Measurements from ENCODE around the gene CD70.
"Not testable (repeated sequence)": the region's sequence is repeated elsewhere in the genome, so short reads cannot be mapped to it uniquely, and the experiment has no call there.

CD70 gene

DNA sequence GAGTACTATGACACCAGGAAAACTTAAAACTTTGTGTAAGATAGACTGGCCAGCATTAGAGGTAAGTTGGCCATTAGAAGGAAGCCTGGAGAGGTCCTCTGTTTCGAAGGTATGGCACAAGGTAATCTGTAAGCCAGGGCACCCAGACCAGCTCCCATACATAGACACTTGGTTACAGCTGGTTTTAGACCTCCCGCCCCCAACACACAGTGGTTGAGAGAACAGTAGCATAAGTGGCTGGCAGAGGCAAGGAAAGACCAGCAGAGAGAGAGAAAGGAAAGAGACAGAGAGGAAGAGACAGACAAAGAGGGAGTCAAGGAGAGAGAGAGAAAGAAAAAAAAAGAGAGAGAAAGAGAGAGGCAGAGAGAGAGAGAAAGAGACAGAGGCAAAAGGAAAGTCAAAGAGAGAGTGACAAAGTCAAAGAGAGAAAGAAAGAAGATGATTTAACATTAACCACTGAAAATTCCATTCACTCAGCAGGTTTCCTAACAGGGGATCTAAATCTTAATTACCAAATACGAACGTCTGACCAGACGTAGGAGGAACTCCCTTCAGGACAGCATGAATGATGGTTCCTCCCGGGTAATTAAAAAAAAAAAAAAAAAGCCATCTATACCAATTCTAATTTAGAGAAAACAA is 7.4 kb upstream of the CD70 start:
- H3K4me1 ChIP-seq (ENCODE audit: control insufficient read depth in 2 of 2, insufficient read depth in 2 of 2, low read length in 2 of 2); H3K9ac ChIP-seq (ENCODE audit: low read depth in 1 of 2, low read length in 2 of 2); H3K27ac ChIP-seq (ENCODE audit: low read depth in 2 of 2, low read length in 2 of 2); H3K27me3 ChIP-seq (ENCODE audit: control insufficient read depth in 2 of 2, insufficient read depth in 2 of 2, low read length in 2 of 2); H3K4me3 ChIP-seq (ENCODE audit: low read length in 2 of 2); H3K36me3 ChIP-seq (ENCODE audit: control insufficient read depth in 2 of 2, insufficient read depth in 2 of 2, low read length in 2 of 2); H3K9me3 ChIP-seq (ENCODE audit: control insufficient read depth in 2 of 2, low read length in 2 of 2): not testable (repeated sequence)

DNA sequence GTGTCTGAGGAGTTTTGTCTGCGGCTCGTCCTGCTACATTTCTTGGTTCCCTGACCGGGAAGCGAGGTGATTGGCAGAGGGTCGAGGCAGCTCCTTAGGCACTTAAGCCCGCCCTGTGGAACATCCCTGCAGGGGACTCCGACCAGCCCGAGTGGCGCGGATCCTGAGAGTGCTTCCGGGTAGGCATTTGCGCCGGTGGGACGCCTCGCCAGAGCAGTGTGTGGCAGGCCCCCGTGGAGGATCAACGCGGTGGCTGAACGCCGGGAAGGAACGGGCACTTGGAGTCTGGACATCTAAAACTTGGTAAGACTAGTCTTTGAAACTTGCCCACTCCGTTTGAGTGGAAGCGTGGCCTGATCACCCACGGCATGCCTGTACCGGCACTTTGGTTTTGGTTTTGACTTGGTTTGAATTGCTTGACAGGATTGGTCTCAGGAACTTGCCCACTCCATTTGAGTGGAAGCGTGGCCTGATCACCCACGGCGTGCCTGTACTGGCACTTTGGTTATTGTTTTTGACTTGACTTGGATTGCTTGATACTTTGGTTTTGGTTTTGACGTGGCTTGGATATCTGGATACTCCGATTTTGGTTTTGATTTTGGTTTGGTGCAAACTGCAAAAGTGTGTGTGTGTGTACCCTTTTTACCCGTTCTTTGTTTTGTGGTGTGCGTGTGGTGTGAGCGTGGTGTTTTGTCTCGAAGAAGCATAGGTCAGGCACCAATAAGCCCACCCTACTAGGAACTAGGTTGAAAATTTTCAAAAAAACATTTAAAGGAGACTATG is 6.7 kb upstream of the CD70 start:
- not testable (repeated sequence) for H3K4me1 ChIP-seq (ENCODE audit: control insufficient read depth in 2 of 2, insufficient read depth in 2 of 2, low read length in 2 of 2); H3K4me3 ChIP-seq (ENCODE audit: low read length in 2 of 2); H3K27me3 ChIP-seq (ENCODE audit: control insufficient read depth in 2 of 2, insufficient read depth in 2 of 2, low read length in 2 of 2); H3K9ac ChIP-seq (ENCODE audit: low read depth in 1 of 2, low read length in 2 of 2); H3K36me3 ChIP-seq (ENCODE audit: control insufficient read depth in 2 of 2, insufficient read depth in 2 of 2, low read length in 2 of 2); H3K27ac ChIP-seq (ENCODE audit: low read depth in 2 of 2, low read length in 2 of 2); H3K9me3 ChIP-seq (ENCODE audit: control insufficient read depth in 2 of 2, low read length in 2 of 2)

DNA sequence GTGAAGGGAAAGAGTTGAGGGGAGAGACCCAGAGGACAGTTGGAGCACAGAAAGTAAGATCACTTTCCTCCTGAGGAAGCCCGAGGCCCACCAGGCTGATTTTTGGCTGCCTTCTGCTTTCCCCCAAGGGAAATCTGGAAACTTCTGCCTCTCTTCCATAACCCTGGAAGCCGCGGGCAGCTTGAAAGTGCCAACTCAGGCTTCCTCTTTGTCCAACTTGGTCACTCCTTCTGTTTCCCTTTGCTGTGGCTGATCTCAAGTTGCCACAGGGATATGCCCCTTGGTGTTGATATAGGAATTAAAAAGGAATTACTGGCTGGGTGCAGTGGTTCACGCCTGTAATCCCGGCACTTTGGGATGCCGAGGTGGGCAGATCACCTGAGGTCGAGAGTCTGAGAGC is 5.7 kb upstream of the CD70 start:
- Histone ChIP-seq H3K36me3 (ENCODE audit: control insufficient read depth in 2 of 2, insufficient read depth in 2 of 2, low read length in 2 of 2) (no peaks in the 10 kb centered on the region), H3K27me3 (ENCODE audit: control insufficient read depth in 2 of 2, insufficient read depth in 2 of 2, low read length in 2 of 2) (peaks cover 4 to 8% of the 10 kb centered on the region in 2 donors)

DNA sequence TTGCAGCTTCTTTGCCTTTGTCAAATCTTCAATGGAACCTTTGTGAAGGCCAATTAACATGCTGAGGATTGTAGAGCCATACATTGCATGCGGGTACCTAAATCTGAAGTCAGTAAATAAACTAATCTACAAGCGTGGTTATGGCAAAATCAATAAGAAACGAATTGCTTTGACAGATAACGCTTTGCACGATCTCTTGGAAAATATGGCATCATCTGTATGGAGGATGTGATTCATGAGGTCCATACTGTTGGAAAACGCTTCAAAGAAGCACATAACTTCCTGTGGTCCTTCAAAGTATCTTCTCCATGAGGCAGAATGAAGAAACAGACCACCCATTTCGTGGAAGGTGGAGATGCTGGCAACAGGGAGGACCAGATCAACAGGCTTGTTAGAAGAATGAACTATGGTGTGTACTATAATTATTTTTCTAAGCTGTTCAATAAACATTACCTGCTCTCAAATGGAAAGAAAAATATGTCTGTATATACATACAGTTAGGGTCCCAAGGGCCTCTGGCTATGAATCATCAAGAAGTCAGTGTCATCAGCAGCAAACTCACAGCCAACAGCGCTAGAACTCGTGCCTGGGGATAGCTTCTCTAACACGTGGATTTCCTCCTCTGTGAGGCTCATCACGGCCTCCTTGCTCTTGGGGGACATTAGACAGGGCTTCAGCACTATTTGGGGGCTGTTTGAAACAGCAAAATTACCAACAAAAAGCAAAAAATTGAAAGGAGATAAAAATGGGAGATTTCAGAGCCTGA is 2.9 kb upstream of the CD70 start:
- H3K27me3 ChIP-seq (ENCODE audit: control insufficient read depth in 2 of 2, insufficient read depth in 2 of 2, low read length in 2 of 2) = peaks cover 21 to 26% of the 10 kb centered on the region in 2 donors
- peaks cover 0 to 8% of the 10 kb centered on the region in 2 donors for H3K4me1 ChIP-seq (ENCODE audit: control insufficient read depth in 2 of 2, insufficient read depth in 2 of 2, low read length in 2 of 2)
- H3K9ac ChIP-seq (ENCODE audit: low read depth in 1 of 2, low read length in 2 of 2) = no peak overlapping the region
- H3K36me3 ChIP-seq (ENCODE audit: control insufficient read depth in 2 of 2, insufficient read depth in 2 of 2, low read length in 2 of 2) = no peaks in the 10 kb centered on the region
- H3K27ac ChIP-seq (ENCODE audit: low read depth in 2 of 2, low read length in 2 of 2) = no peak overlapping the region
- no peaks in the 10 kb centered on the region for H3K9me3 ChIP-seq (ENCODE audit: control insufficient read depth in 2 of 2, low read length in 2 of 2)
- no peak overlapping the region for H3K4me3 ChIP-seq (ENCODE audit: low read length in 2 of 2)

More for the DNA sequence above, 5.7 kb upstream of the CD70 start:
- Histone ChIP-seq H3K4me1 (ENCODE audit: control insufficient read depth in 2 of 2, insufficient read depth in 2 of 2, low read length in 2 of 2) (no peaks in the 10 kb centered on the region), H3K9ac (ENCODE audit: low read depth in 1 of 2, low read length in 2 of 2) (no peak overlapping the region), H3K4me3 (ENCODE audit: low read length in 2 of 2) (no peak overlapping the region), H3K9me3 (ENCODE audit: control insufficient read depth in 2 of 2, low read length in 2 of 2) (no peaks in the 10 kb centered on the region), H3K27ac (ENCODE audit: low read depth in 2 of 2, low read length in 2 of 2) (no peak overlapping the region)

DNA sequence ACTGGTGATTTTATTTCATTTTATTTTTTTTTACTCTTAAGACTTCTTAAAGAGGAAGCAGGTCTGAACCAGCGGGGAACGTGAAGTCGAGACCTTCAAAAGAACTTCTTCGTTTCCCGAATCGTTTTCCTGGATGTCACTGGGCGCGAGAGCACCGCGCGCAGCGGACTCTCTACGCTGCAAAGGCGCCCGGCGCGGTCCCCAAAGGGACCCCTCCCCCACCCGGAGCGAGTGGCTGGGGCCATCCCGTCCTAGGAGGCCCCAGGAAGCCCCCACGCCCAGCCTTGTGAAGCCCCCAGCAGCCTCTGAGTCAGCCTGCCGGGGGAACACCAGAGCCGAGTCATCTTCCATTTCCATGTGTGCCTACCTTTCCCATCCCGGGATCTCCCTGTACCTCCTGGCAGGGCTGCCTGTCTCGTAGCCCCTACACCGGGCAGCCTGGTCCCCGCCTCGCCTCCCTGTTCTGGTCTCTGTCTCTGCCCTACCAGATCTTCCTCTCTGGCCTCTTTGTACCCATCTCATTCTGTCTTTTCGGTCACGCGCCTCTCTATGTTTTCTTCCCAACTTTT is 608 bp downstream of the CD70 start:
- H3K27me3 ChIP-seq (ENCODE audit: control insufficient read depth in 2 of 2, insufficient read depth in 2 of 2, low read length in 2 of 2) = peaks cover 41 to 52% of the 10 kb centered on the region in 2 donors
- no peaks in the 10 kb centered on the region for H3K36me3 ChIP-seq (ENCODE audit: control insufficient read depth in 2 of 2, insufficient read depth in 2 of 2, low read length in 2 of 2)

DNA sequence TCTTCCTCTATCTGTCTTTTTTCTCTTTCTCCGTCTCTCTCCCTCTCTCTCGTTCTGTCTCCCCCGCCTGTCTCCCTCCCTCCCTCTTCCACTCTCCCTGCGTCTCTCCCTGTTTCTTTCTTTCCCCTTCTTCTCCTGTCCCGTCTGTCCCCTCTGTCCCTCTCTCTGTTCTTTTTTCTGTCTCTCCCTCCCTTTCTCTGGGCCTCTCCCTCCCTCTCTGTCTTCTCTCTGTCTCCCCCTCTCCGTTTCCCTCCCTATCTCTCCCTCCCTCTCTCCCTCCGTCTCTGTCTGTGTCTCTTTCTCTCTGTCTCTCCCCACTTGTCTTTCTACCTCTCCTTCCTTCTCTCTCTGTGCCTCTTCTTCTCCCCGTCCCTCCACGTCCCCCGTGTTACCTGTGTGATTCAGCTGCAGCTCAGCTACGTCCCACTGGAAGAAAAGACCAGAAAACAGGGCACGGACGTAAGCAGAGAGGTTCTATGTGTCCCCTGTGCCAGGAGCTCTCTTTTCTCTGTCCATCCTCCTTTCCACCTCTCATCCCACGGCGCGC is 1.2 kb downstream of the CD70 start:
- peaks cover 41 to 52% of the 10 kb centered on the region in 2 donors for H3K27me3 ChIP-seq (ENCODE audit: control insufficient read depth in 2 of 2, insufficient read depth in 2 of 2, low read length in 2 of 2)
- no peaks in the 10 kb centered on the region for H3K36me3 ChIP-seq (ENCODE audit: control insufficient read depth in 2 of 2, insufficient read depth in 2 of 2, low read length in 2 of 2)
- H3K4me3 ChIP-seq (ENCODE audit: low read length in 2 of 2) = no peak overlapping the region
- no peak overlapping the region for H3K9ac ChIP-seq (ENCODE audit: low read depth in 1 of 2, low read length in 2 of 2)
- H3K4me1 ChIP-seq (ENCODE audit: control insufficient read depth in 2 of 2, insufficient read depth in 2 of 2, low read length in 2 of 2) = peaks cover 5 to 16% of the 10 kb centered on the region in 2 donors
- no peak overlapping the region for H3K27ac ChIP-seq (ENCODE audit: low read depth in 2 of 2, low read length in 2 of 2)
- H3K9me3 ChIP-seq (ENCODE audit: control insufficient read depth in 2 of 2, low read length in 2 of 2) = no peaks in the 10 kb centered on the region

More for the DNA sequence above, 608 bp downstream of the CD70 start:
- H3K4me1 ChIP-seq (ENCODE audit: control insufficient read depth in 2 of 2, insufficient read depth in 2 of 2, low read length in 2 of 2) = peaks cover 5 to 16% of the 10 kb centered on the region in 2 donors
- no peak overlapping the region for H3K9ac ChIP-seq (ENCODE audit: low read depth in 1 of 2, low read length in 2 of 2)
- no peaks in the 10 kb centered on the region for H3K9me3 ChIP-seq (ENCODE audit: control insufficient read depth in 2 of 2, low read length in 2 of 2)
- peak overlapping the region; percentile 41 to 48 for H3K4me3 ChIP-seq (ENCODE audit: low read length in 2 of 2)
- no peak overlapping the region for H3K27ac ChIP-seq (ENCODE audit: low read depth in 2 of 2, low read length in 2 of 2)

DNA sequence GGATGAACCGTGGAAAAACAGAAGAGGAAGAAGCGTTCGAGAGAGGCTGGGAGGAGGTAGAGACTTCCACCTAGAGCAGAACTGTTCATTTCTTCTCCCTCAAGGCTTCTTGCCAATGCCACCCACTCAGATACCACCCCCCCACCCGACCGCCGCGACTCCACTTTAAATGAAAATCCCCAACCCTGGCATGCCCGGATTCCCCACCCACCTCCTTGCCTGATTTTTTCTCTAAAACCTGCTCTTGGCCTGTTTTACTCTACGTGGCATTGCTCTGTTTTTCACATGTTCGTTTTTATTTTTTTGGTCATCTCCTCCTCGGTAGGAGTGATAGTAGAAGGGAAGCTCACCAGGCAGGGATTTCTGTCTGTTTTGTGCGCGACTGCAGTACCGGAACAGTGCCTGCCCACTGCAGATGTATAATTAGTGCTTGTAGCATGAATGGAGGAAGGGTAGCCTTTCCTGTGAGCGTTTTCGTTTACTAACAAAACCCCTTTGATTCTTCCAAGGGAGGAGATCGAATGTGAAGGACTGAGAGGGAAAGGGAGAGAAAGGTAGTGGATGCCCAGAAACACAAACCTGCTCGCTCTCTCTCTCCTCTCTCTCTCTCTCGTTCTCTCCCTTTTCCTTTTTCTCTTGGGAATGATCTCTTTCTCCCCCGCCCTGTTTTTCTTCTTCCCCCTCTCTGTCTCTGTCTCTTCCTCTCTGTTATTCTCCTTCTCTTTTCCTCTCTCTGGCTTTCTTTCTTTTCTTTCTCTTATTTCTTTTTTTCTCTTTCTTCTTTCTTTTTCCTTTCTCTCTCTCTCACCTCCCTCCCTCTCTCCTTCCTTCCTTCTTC is 2.2 kb downstream of the CD70 start:
- H3K27ac ChIP-seq (ENCODE audit: low read depth in 2 of 2, low read length in 2 of 2) = no peak overlapping the region
- peaks cover 5 to 16% of the 10 kb centered on the region in 2 donors for H3K4me1 ChIP-seq (ENCODE audit: control insufficient read depth in 2 of 2, insufficient read depth in 2 of 2, low read length in 2 of 2)
- H3K36me3 ChIP-seq (ENCODE audit: control insufficient read depth in 2 of 2, insufficient read depth in 2 of 2, low read length in 2 of 2) = no peaks in the 10 kb centered on the region
- no peaks in the 10 kb centered on the region for H3K9me3 ChIP-seq (ENCODE audit: control insufficient read depth in 2 of 2, low read length in 2 of 2)
- H3K9ac ChIP-seq (ENCODE audit: low read depth in 1 of 2, low read length in 2 of 2) = no peak overlapping the region
- H3K4me3 ChIP-seq (ENCODE audit: low read length in 2 of 2) = peak overlapping the region in 1 of 2 donors; percentile 9
- peaks cover 40 to 52% of the 10 kb centered on the region in 2 donors for H3K27me3 ChIP-seq (ENCODE audit: control insufficient read depth in 2 of 2, insufficient read depth in 2 of 2, low read length in 2 of 2)

DNA sequence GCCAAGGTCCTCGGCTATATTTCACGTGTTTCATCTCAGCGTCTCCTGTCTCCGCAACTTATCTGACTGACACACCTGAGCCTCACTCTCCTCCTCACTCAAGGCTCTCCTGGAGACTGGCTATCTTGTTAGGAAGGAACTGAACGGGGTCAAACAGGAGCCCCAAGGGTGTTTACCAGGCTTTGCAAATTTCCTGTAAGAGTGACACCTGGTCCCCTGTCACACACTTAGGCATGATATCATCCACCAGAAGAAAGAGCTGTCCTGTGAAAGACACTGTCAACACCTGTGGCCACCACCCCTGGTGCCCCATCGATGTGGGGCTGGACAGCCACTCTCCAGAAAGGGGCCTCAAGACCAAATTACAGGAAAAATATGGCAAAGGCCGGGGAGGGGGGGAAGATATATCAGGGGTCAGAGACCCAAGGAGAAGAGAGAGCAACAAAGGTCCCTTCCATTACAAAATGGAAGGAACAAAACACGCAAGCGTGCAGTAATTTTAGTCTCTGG is 2.9 kb downstream of the CD70 start:
- no peak overlapping the region for H3K4me3 ChIP-seq (ENCODE audit: low read length in 2 of 2)
- H3K4me1 ChIP-seq (ENCODE audit: control insufficient read depth in 2 of 2, insufficient read depth in 2 of 2, low read length in 2 of 2) = peaks cover 5 to 16% of the 10 kb centered on the region in 2 donors
- no peak overlapping the region for H3K9ac ChIP-seq (ENCODE audit: low read depth in 1 of 2, low read length in 2 of 2)
- no peak overlapping the region for H3K27ac ChIP-seq (ENCODE audit: low read depth in 2 of 2, low read length in 2 of 2)
- H3K36me3 ChIP-seq (ENCODE audit: control insufficient read depth in 2 of 2, insufficient read depth in 2 of 2, low read length in 2 of 2) = no peaks in the 10 kb centered on the region
- H3K9me3 ChIP-seq (ENCODE audit: control insufficient read depth in 2 of 2, low read length in 2 of 2) = no peaks in the 10 kb centered on the region
- H3K27me3 ChIP-seq (ENCODE audit: control insufficient read depth in 2 of 2, insufficient read depth in 2 of 2, low read length in 2 of 2) = peaks cover 38 to 49% of the 10 kb centered on the region in 2 donors

Measured in mucosa of rectum (tissue), 2 donors.